Breast epithelium (tissue), 3 donors: ENCODE measurements around the gene TPD52L2.

Experiments used
- POLR2AphosphoS5 ChIP-seq, 3 donors: sonication (generic); formaldehyde crosslinking; IDR thresholded peaks; one replicate each; pipeline ENCODE4 v1.6.1; 2017; ENCODE audit warnings: antibody characterized with exemption in 3 of 3
- TF ChIP-seq, protein P1 (sequence below), 3 donors: fragments of 450-650 bp; IDR thresholded peaks; one replicate each; pipeline ENCODE4 v1.5.1; 2016 to 2017; ENCODE audit warnings: antibody characterized with exemption in 3 of 3, mild to moderate bottlenecking in 3 of 3, moderate library complexity in 3 of 3

GRCh38 chr20:63894358-63895201 is 29.5 kb downstream of the TPD52L2 start, which contains the start of gene DNAJC5:
- TF ChIP-seq, protein P1, sequence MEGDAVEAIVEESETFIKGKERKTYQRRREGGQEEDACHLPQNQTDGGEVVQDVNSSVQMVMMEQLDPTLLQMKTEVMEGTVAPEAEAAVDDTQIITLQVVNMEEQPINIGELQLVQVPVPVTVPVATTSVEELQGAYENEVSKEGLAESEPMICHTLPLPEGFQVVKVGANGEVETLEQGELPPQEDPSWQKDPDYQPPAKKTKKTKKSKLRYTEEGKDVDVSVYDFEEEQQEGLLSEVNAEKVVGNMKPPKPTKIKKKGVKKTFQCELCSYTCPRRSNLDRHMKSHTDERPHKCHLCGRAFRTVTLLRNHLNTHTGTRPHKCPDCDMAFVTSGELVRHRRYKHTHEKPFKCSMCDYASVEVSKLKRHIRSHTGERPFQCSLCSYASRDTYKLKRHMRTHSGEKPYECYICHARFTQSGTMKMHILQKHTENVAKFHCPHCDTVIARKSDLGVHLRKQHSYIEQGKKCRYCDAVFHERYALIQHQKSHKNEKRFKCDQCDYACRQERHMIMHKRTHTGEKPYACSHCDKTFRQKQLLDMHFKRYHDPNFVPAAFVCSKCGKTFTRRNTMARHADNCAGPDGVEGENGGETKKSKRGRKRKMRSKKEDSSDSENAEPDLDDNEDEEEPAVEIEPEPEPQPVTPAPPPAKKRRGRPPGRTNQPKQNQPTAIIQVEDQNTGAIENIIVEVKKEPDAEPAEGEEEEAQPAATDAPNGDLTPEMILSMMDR (IDR thresholded peaks at IDR 0.05) = no peak
- TF ChIP-seq POLR2AphosphoS5 (IDR thresholded peaks at IDR 0.05) = peak in 1 of 3 donors; percentile 34
